Right lobe of liver (tissue), 4 donors: ENCODE data around the gene B4GAT1.

Experiments used
- CTCF ChIP-seq, 4 donors: fragments of 200-600 bp in 3 of 4; fragments of 450-650 bp in 1 of 4; IDR thresholded peaks; one replicate each; pipeline versions ENCODE4 v1.5.1 to v1.8.0; 2016 to 2022; ENCODE audit warnings: antibody characterized with exemption in 4 of 4, mild to moderate bottlenecking in 2 of 4
- POLR2A ChIP-seq: fragments of 450-650 bp; IDR thresholded peaks from one replicate; pipeline ENCODE4 v1.6.1; 2017; ENCODE audit warnings: antibody characterized with exemption, mild to moderate bottlenecking
- donor health status: DM: no; HTN: no; CAD: no.
- donor health status: DM: no; HTN: no; CAD: no.
- donor health status: DM: no; HTN: yes; CAD: no.

- TF ChIP-seq CTCF (IDR thresholded peaks at IDR 0.05), result no peak
- peak; percentile 14 for TF ChIP-seq POLR2A
Measured at GRCh38 chr11:66349084-66349386, 1.6 kb upstream of the B4GAT1 start.
